H9 (cell line): ENCODE measurements around the gene RET. TPM values are rescaled to one million over a fixed set of nuclear protein-coding genes. Genes with fewer than 3 reads are reported as not detected.

Experiments used
- DNase-seq: peaks from one replicate; pipeline ENCODE4 v3.0.0-alpha.2; 2017
- H2AFZ ChIP-seq: one replicate; pipeline ENCODE4 v1.6.1; 2013; ENCODE audit warnings: mild to moderate bottlenecking, low read length, control low read depth, moderate library complexity
- H2AK5ac ChIP-seq: 2 replicates; pipeline ENCODE4 v1.6.1; 2013; ENCODE audit warnings: low read length, control low read depth, mixed read lengths; ENCODE audit not compliant: insufficient read length
- H2BK120ac ChIP-seq: one replicate; pipeline ENCODE4 v1.6.1; 2013; ENCODE audit warnings: low read depth, mild to moderate bottlenecking, low read length, control low read depth, inconsistent platforms; ENCODE audit not compliant: poor library complexity, severe bottlenecking
- H2BK12ac ChIP-seq: 2 replicates; pipeline ENCODE4 v1.6.1; 2013; ENCODE audit warnings: low read length, control low read depth, mixed read lengths, low read depth; ENCODE audit not compliant: insufficient read length
- H2BK15ac ChIP-seq: 2 replicates; pipeline ENCODE4 v1.6.1; 2013; ENCODE audit warnings: low read depth, low read length, control low read depth
- H2BK20ac ChIP-seq: one replicate; pipeline ENCODE4 v1.6.1; 2013; ENCODE audit warnings: low read depth, mild to moderate bottlenecking, low read length, control low read depth, inconsistent platforms; ENCODE audit not compliant: poor library complexity, severe bottlenecking
- H2BK5ac ChIP-seq: 2 replicates; pipeline ENCODE4 v1.6.1; 2013; ENCODE audit warnings: low read length, control low read depth, mixed read lengths; ENCODE audit not compliant: insufficient read length
- H3K14ac ChIP-seq: 2 replicates; pipeline ENCODE4 v1.6.1; 2013; ENCODE audit warnings: low read length, control low read depth; ENCODE audit not compliant: insufficient read depth
- H3K18ac ChIP-seq: 2 replicates; pipeline ENCODE4 v1.6.1; 2013; ENCODE audit warnings: low read depth, mild to moderate bottlenecking, mixed read lengths, low read length, control low read depth; ENCODE audit not compliant: insufficient read length
- H3K23ac ChIP-seq: 2 replicates; pipeline ENCODE4 v1.6.1; 2013; ENCODE audit warnings: low read length, control low read depth, mixed read lengths, low read depth; ENCODE audit not compliant: insufficient read length
- H3K23me2 ChIP-seq: 2 replicates; pipeline ENCODE4 v1.6.1; 2013; ENCODE audit warnings: low read depth, mild to moderate bottlenecking, mixed read lengths, low read length, control low read depth; ENCODE audit not compliant: insufficient read length, poor library complexity, severe bottlenecking
- H3K27ac ChIP-seq: 2 replicates; pipeline ENCODE4 v1.5.1; 2013; ENCODE audit warnings: low read length, control low read depth, mixed read lengths, low read depth; ENCODE audit not compliant: insufficient read length
- H3K27me3 ChIP-seq: 2 replicates; pipeline ENCODE4 v1.6.1; 2013; ENCODE audit warnings: low read length, control low read depth, inconsistent platforms; ENCODE audit not compliant: insufficient read depth
- H3K4ac ChIP-seq: 2 replicates; pipeline ENCODE4 v1.6.1; 2013; ENCODE audit warnings: low read depth, mild to moderate bottlenecking, control low read depth, inconsistent platforms, low read length, moderate library complexity
- H3K4me1 ChIP-seq: 2 replicates; pipeline ENCODE4 v1.6.1; 2013; ENCODE audit warnings: low read length, control low read depth, inconsistent platforms; ENCODE audit not compliant: insufficient read depth
- H3K4me2 ChIP-seq: 2 replicates; pipeline ENCODE4 v1.6.1; 2013; ENCODE audit warnings: low read length, control low read depth, mixed read lengths; ENCODE audit not compliant: insufficient read length, insufficient read depth
- H3K56ac ChIP-seq: 2 replicates; pipeline ENCODE4 v1.6.1; 2013; ENCODE audit warnings: low read depth, mild to moderate bottlenecking, mixed read lengths, low read length, control low read depth; ENCODE audit not compliant: insufficient read length
- H3K79me1 ChIP-seq: 2 replicates; pipeline ENCODE4 v1.6.1; 2013; ENCODE audit warnings: low read depth, mild to moderate bottlenecking, moderate library complexity, low read length, control low read depth, inconsistent platforms; ENCODE audit not compliant: insufficient read depth, poor library complexity, severe bottlenecking
- H3K79me2 ChIP-seq: 2 replicates; pipeline ENCODE4 v1.6.1; 2013; ENCODE audit warnings: low read length, control low read depth, inconsistent platforms; ENCODE audit not compliant: insufficient read depth
- H3K9ac ChIP-seq: 2 replicates; pipeline ENCODE4 v1.6.1; 2013; ENCODE audit warnings: low read length, control low read depth, mixed read lengths; ENCODE audit not compliant: insufficient read length; ENCODE audit errors: extremely low read depth
- H3K9me3 ChIP-seq: one replicate; pipeline ENCODE4 v1.6.1; 2013; ENCODE audit warnings: low read depth, low read length, inconsistent platforms; ENCODE audit not compliant: control insufficient read depth
- H3T11ph ChIP-seq: one replicate; pipeline ENCODE4 v1.6.1; 2013; ENCODE audit warnings: mild to moderate bottlenecking, low read length, control low read depth, inconsistent platforms
- H4K20me1 ChIP-seq: one replicate; pipeline ENCODE4 v1.6.1; 2013; ENCODE audit not compliant: control insufficient read depth, insufficient read length, insufficient read depth
- H4K5ac ChIP-seq: 2 replicates; pipeline ENCODE4 v1.6.1; 2013; ENCODE audit warnings: low read depth, mild to moderate bottlenecking, mixed read lengths, low read length, control low read depth; ENCODE audit not compliant: insufficient read length
- H4K8ac ChIP-seq: replicated peaks from 2 replicates; pipeline ENCODE4 v1.6.1; 2013; ENCODE audit warnings: low read length, control low read depth, mixed read lengths, low read depth; ENCODE audit not compliant: insufficient read length
- H4K91ac ChIP-seq: 2 replicates; pipeline ENCODE4 v1.6.1; 2013; ENCODE audit warnings: low read depth, mild to moderate bottlenecking, moderate library complexity, mixed read lengths, low read length, control low read depth; ENCODE audit not compliant: insufficient read length
- H3K27ac Mint-ChIP-seq, 3 experiments: 2 replicates in 2 of 3; 3 replicates in 1 of 3; pipeline ENCODE4 v1.8.0; 2020 to 2021; ENCODE audit warnings: mixed read lengths in 3 of 3, mild to moderate bottlenecking in 1 of 3, moderate library complexity in 1 of 3
- H3K27me3 Mint-ChIP-seq: 2 replicates; pipeline ENCODE4 v1.8.0; 2021; ENCODE audit warnings: low read depth, mild to moderate bottlenecking, moderate library complexity, mixed read lengths
- H3K36me3 Mint-ChIP-seq, 3 experiments: 2 replicates in 2 of 3; 3 replicates in 1 of 3; pipeline ENCODE4 v1.8.0; 2020 to 2021; ENCODE audit warnings: low read depth in 3 of 3, mixed read lengths in 3 of 3; ENCODE audit not compliant: insufficient read depth in 1 of 3
- H3K4me1 Mint-ChIP-seq, 2 experiments: 2 replicates each; pipeline ENCODE4 v1.8.0; 2020; ENCODE audit warnings: mixed read lengths in 2 of 2
- H3K4me3 Mint-ChIP-seq, 2 experiments: 2 replicates in 1 of 2; 3 replicates in 1 of 2; pipeline ENCODE4 v1.8.0; 2020 to 2021; ENCODE audit warnings: mild to moderate bottlenecking in 2 of 2, mixed read lengths in 2 of 2, moderate library complexity in 1 of 2
- H3K9me3 Mint-ChIP-seq, 2 experiments: 2 replicates in 1 of 2; 3 replicates in 1 of 2; pipeline ENCODE4 v1.8.0; 2020; ENCODE audit warnings: mild to moderate bottlenecking in 2 of 2, mixed read lengths in 2 of 2, moderate library complexity in 1 of 2
- WGBS: extraction: QIAGEN DNeasy Blood & Tissue Kit; methylation state at CpG from one replicate; pipeline ENCODE4 v1.1.7; 2013; ENCODE audit warnings: missing lambda C conversion rate, low lambda C conversion rate, mixed read lengths; ENCODE audit not compliant: insufficient read length; ENCODE audit errors: extremely low coverage; 5-methylcytosine and 5-hydroxymethylcytosine counted together
- total RNA-seq: library from RNA; stranded (reverse); gene quantifications from 2 replicates; pipeline ENCODE4 v1.2.1, GENCODE V29; 2021
- TF ChIP-seq, protein P1 (sequence below): fragments of 200-600 bp; sonication (generic); conservative IDR thresholded peaks from 3 replicates; pipeline ENCODE4 v1.8.0; 2021; ENCODE audit warnings: antibody characterized with exemption, mild to moderate bottlenecking

RET gene
- total RNA-seq, 1 experiment from 2014 or later, result 12.2 TPM

- no peak within 1 kb of the TSS for H2BK120ac ChIP-seq
- H3K4me1 ChIP-seq, result no peaks in the 10 kb centered on the region
- Mint-ChIP-seq H3K27ac (peak within 1 kb of the TSS; percentile 60 to 95 (median 75); a peak in 4 of 7 replicates), H3K27me3 (peaks cover 6% of the 10 kb centered on the region), H3K36me3 (no peaks in the 10 kb centered on the region; a peak in 1 of 7 replicates), H3K9me3 (no peaks in the 10 kb centered on the region), H3K4me1 (peaks cover 13% of the 10 kb centered on the region in 2 experiments), H3K4me3 (peak within 1 kb of the TSS; percentile 92 to 96)
- no peak within 1 kb of the TSS for H3K27ac ChIP-seq
- no CpG with 5 or more reads among the region's 93 CpGs for WGBS
- no peak within 1 kb of the TSS for H3K18ac ChIP-seq
- H3K4ac ChIP-seq, result no peak within 1 kb of the TSS
- TF ChIP-seq, protein P1, sequence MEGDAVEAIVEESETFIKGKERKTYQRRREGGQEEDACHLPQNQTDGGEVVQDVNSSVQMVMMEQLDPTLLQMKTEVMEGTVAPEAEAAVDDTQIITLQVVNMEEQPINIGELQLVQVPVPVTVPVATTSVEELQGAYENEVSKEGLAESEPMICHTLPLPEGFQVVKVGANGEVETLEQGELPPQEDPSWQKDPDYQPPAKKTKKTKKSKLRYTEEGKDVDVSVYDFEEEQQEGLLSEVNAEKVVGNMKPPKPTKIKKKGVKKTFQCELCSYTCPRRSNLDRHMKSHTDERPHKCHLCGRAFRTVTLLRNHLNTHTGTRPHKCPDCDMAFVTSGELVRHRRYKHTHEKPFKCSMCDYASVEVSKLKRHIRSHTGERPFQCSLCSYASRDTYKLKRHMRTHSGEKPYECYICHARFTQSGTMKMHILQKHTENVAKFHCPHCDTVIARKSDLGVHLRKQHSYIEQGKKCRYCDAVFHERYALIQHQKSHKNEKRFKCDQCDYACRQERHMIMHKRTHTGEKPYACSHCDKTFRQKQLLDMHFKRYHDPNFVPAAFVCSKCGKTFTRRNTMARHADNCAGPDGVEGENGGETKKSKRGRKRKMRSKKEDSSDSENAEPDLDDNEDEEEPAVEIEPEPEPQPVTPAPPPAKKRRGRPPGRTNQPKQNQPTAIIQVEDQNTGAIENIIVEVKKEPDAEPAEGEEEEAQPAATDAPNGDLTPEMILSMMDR, result no peak
- H3K23ac ChIP-seq, result no peak within 1 kb of the TSS
- peak; percentile 69 for DNase-seq
- H3K79me1 ChIP-seq, result no peaks in the 10 kb centered on the region
- no peak within 1 kb of the TSS for H2BK5ac ChIP-seq
- H3K23me2 ChIP-seq, result peaks cover 5% of the 10 kb centered on the region
- H4K91ac ChIP-seq, result no peak within 1 kb of the TSS
- H2BK20ac ChIP-seq, result no peak within 1 kb of the TSS
- no peak within 1 kb of the TSS for H4K8ac ChIP-seq
- peak within 1 kb of the TSS; percentile 15 for H3K9ac ChIP-seq
- no peaks in the 10 kb centered on the region for H3K27me3 ChIP-seq
- H4K20me1 ChIP-seq, result no peaks in the 10 kb centered on the region
- peak within 1 kb of the TSS; percentile 68 for H3K4me2 ChIP-seq
- no peak within 1 kb of the TSS for H2AFZ ChIP-seq
- no peaks in the 10 kb centered on the region; the same call in 1 of the 2 replicates for H3K79me2 ChIP-seq
- no peak within 1 kb of the TSS for H2BK12ac ChIP-seq
- H3K9me3 ChIP-seq, result no peaks in the 10 kb centered on the region
- H4K5ac ChIP-seq, result no peak within 1 kb of the TSS
- H2AK5ac ChIP-seq, result no peak within 1 kb of the TSS
- H3K56ac ChIP-seq, result no peak within 1 kb of the TSS
- H2BK15ac ChIP-seq, result no peak within 1 kb of the TSS
- no peak within 1 kb of the TSS for H3T11ph ChIP-seq
- peak within 1 kb of the TSS; percentile 67; the same call in 1 of the 2 replicates for H3K14ac ChIP-seq
These were observed 61.3 kb downstream of the RET start, which contains the start of gene CSGALNACT2 for GRCh38 chr10:43138021-43138756. CSGALNACT2 (plus strand) TSS chr10:43138445; CDS start chr10:43155150, 16,705 bp downstream.
